Liver (tissue), 9 donors: ENCODE measurements around the gene ATP5MC3. TPM values are rescaled to one million over a fixed set of nuclear protein-coding genes. Genes with fewer than 3 reads are reported as not detected.

Experiments used
- DNase-seq: peaks from one replicate; pipeline ENCODE4 v3.0.0-alpha.2; 2017; ENCODE audit warnings: low spot score
- H3K27ac ChIP-seq, 2 donors: one replicate each; pipeline ENCODE4 v1.7.0; 2013; ENCODE audit warnings: inconsistent platforms in 2 of 2, low read length in 2 of 2, control low read depth in 1 of 2, low read depth in 1 of 2, mild to moderate bottlenecking in 1 of 2
- H3K27me3 ChIP-seq, 4 donors: one replicate each; pipeline versions ENCODE4 v1.6.1 to v1.7.0; 2013; ENCODE audit warnings: low read length in 3 of 4, inconsistent platforms in 1 of 4, mild to moderate bottlenecking in 1 of 4, moderate library complexity in 1 of 4; ENCODE audit not compliant: control insufficient read depth in 4 of 4, insufficient read depth in 4 of 4
- H3K36me3 ChIP-seq, 4 donors: one replicate each; pipeline versions ENCODE4 v1.6.1 to v1.7.0; 2013; ENCODE audit warnings: low read length in 3 of 4, mild to moderate bottlenecking in 3 of 4, low read depth in 1 of 4, moderate library complexity in 1 of 4; ENCODE audit not compliant: control insufficient read depth in 4 of 4, insufficient read depth in 3 of 4
- H3K4me1 ChIP-seq, 4 donors: one replicate each; pipeline versions ENCODE4 v1.6.1 to v1.7.0; 2013; ENCODE audit warnings: low read length in 3 of 4, mild to moderate bottlenecking in 3 of 4, moderate library complexity in 1 of 4; ENCODE audit not compliant: control insufficient read depth in 4 of 4, insufficient read depth in 4 of 4
- H3K4me3 ChIP-seq, 3 donors: one replicate each; pipeline versions ENCODE4 v1.6.1 to v1.7.0; 2013; ENCODE audit warnings: low read length in 3 of 3, control low read depth in 1 of 3, low read depth in 1 of 3, mild to moderate bottlenecking in 1 of 3
- H3K9ac ChIP-seq, 2 donors: one replicate each; pipeline ENCODE4 v1.7.0; 2013; ENCODE audit warnings: low read length in 2 of 2, mild to moderate bottlenecking in 2 of 2, moderate library complexity in 2 of 2, control low read depth in 1 of 2, low read depth in 1 of 2
- H3K9me3 ChIP-seq, 4 donors: one replicate each; pipeline versions ENCODE4 v1.6.1 to v1.7.0; 2013; ENCODE audit warnings: low read length in 3 of 4; ENCODE audit not compliant: control insufficient read depth in 4 of 4
- ATF3 ChIP-seq: IDR thresholded peaks from 2 replicates; pipeline ENCODE4 v1.6.1; 2016; ENCODE audit warnings: antibody characterized with exemption
- CTCF ChIP-seq: fragments of 150-350 bp; IDR thresholded peaks from 2 replicates; pipeline ENCODE4 v1.5.1; 2017; ENCODE audit warnings: improper control_type of control experiment, low read depth, low read length; ENCODE audit not compliant: missing input control
- EGR1 ChIP-seq, 2 donors: IDR thresholded peaks; 2 replicates each; pipeline ENCODE4 v1.6.1; 2016 to 2018; ENCODE audit warnings: antibody characterized with exemption in 2 of 2, low read depth in 2 of 2
- FOXA1 ChIP-seq: IDR thresholded peaks from 2 replicates; pipeline ENCODE4 v1.6.1; 2016; ENCODE audit warnings: antibody characterized with exemption
- GABPA ChIP-seq, 2 donors: IDR thresholded peaks in 1 of 2; conservative IDR thresholded peaks in 1 of 2; 2 replicates each; pipeline ENCODE4 v1.6.1; 2016; ENCODE audit warnings: antibody characterized with exemption in 2 of 2, mild to moderate bottlenecking in 1 of 2, moderate library complexity in 1 of 2
- HNF4A ChIP-seq, 2 donors: conservative IDR thresholded peaks; 2 replicates each; pipeline ENCODE4 v1.6.1; 2016; ENCODE audit warnings: antibody characterized with exemption in 2 of 2, mild to moderate bottlenecking in 2 of 2
- HNF4G ChIP-seq: IDR thresholded peaks from 2 replicates; pipeline ENCODE4 v1.6.1; 2016; ENCODE audit warnings: antibody characterized with exemption
- JUND ChIP-seq, 2 donors: IDR thresholded peaks; 2 replicates each; pipeline ENCODE4 v1.6.1; 2016; ENCODE audit warnings: antibody characterized with exemption in 2 of 2
- MAX ChIP-seq: IDR thresholded peaks from 2 replicates; pipeline ENCODE4 v1.6.1; 2016; ENCODE audit warnings: antibody characterized with exemption
- NR2F2 ChIP-seq: IDR thresholded peaks from 2 replicates; pipeline ENCODE4 v1.6.1; 2016; ENCODE audit warnings: antibody characterized with exemption
- RAD21 ChIP-seq, 2 donors: IDR thresholded peaks; 2 replicates each; pipeline ENCODE4 v1.6.1; 2016; ENCODE audit warnings: antibody characterized with exemption in 2 of 2, mild to moderate bottlenecking in 2 of 2
- REST ChIP-seq: IDR thresholded peaks from 2 replicates; pipeline ENCODE4 v1.6.1; 2016; ENCODE audit warnings: antibody characterized with exemption, mild to moderate bottlenecking
- RXRA ChIP-seq, 2 donors: IDR thresholded peaks; 2 replicates each; pipeline ENCODE4 v1.6.1; 2017 to 2018; ENCODE audit warnings: antibody characterized with exemption in 2 of 2, mild to moderate bottlenecking in 1 of 2
- SP1 ChIP-seq: IDR thresholded peaks from 2 replicates; pipeline ENCODE4 v1.6.1; 2018; ENCODE audit warnings: antibody characterized with exemption, mild to moderate bottlenecking
- TAF1 ChIP-seq: conservative IDR thresholded peaks from 2 replicates; pipeline ENCODE4 v1.6.1; 2016; ENCODE audit warnings: antibody characterized with exemption, mild to moderate bottlenecking
- YY1 ChIP-seq: IDR thresholded peaks from 2 replicates; pipeline ENCODE4 v1.6.1; 2016; ENCODE audit warnings: antibody characterized with exemption, mild to moderate bottlenecking
- ZBTB33 ChIP-seq: IDR thresholded peaks from 2 replicates; pipeline ENCODE4 v1.6.1; 2016; ENCODE audit warnings: antibody characterized with exemption
- WGBS: extraction: QIAGEN DNeasy Blood & Tissue Kit; methylation state at CpG from one replicate; pipeline ENCODE4 v1.1.7; 2013; 5-methylcytosine and 5-hydroxymethylcytosine counted together
- polyA plus RNA-seq, 2 donors: library from polyadenylated mRNA; stranded (reverse) in 1 of 2; unstranded in 1 of 2; fragments of 200-250 nt in 1 of 2; fragments of >200 nt in 1 of 2; fragmentation: Nextera tagmentation in 1 of 2; extraction: Ambion mirVana in 1 of 2; gene quantifications; one replicate each; pipeline versions ENCODE4 v1.2.1 to v1.2.3, GENCODE V29; 2013 to 2015
- total RNA-seq, 2 donors: library from RNA; depleted of rRNA; stranded (reverse); fragments of >200 nt; gene quantifications; one replicate each; pipeline ENCODE4 v1.2.3, GENCODE V29; 2014
- donor health status: healthy.
- donor health status: healthy.
- donor health status: healthy.
- donor health status: healthy.
- donor health status: healthy.

Gene ATP5MC3
- total and polyA plus RNA-seq, 4 donors = 95.2 to 403 (median 227) TPM

- 77% methylated on average over 5 of the region's 5 CpGs for WGBS
- H3K9me3 ChIP-seq = no peaks in the 10 kb centered on the region
- no peak overlapping the region for H3K4me3 ChIP-seq
- TF ChIP-seq FOXA1 (no peak), YY1 (no peak), CTCF (no peak), RXRA (IDR thresholded peaks at IDR 0.05) (no peak), RAD21 (IDR thresholded peaks at IDR 0.05) (no peak)
- H3K27me3 ChIP-seq = no peaks in the 10 kb centered on the region
- H3K27ac ChIP-seq = no peak overlapping the region
- DNase-seq = no peak
- peaks cover 0 to 5% (median 0%) of the 10 kb centered on the region in 4 donors for H3K4me1 ChIP-seq
- peaks cover 7 to 34% (median 27%) of the 10 kb centered on the region in 4 donors for H3K36me3 ChIP-seq
- H3K9ac ChIP-seq = no peak overlapping the region
These were observed 4.9 kb downstream of the ATP5MC3 start for GRCh38 chr2:175176624-175177023.

GRCh38 chr2:175175896-175176295, 5.6 kb downstream of the ATP5MC3 start:
- DNase-seq = no peak
- 82% methylated on average over 1 of the region's 1 CpG for WGBS
- peaks cover 0 to 5% (median 0%) of the 10 kb centered on the region in 4 donors for H3K4me1 ChIP-seq
- no peak overlapping the region for H3K27ac ChIP-seq
- TF ChIP-seq SP1 (no peak), REST (no peak), YY1 (no peak), RXRA (IDR thresholded peaks at IDR 0.05) (no peak), HNF4A (conservative IDR thresholded peaks at IDR 0.05) (no peak), GABPA (IDR thresholded peaks at IDR 0.05 in 1 of 2, conservative IDR thresholded peaks at IDR 0.05 in 1 of 2) (no peak), TAF1 (no peak), JUND (IDR thresholded peaks at IDR 0.05) (no peak), MAX (no peak), EGR1 (IDR thresholded peaks at IDR 0.05; ENCODE audit: low read depth in 2 of 2) (no peak), ZBTB33 (no peak), NR2F2 (no peak), ATF3 (no peak), RAD21 (IDR thresholded peaks at IDR 0.05) (no peak), HNF4G (no peak)
- no peak overlapping the region for H3K9ac ChIP-seq
- H3K36me3 ChIP-seq = peaks cover 7 to 34% (median 27%) of the 10 kb centered on the region in 4 donors
- H3K9me3 ChIP-seq = no peaks in the 10 kb centered on the region
- H3K27me3 ChIP-seq = no peaks in the 10 kb centered on the region
- H3K4me3 ChIP-seq = no peak overlapping the region
